Stimulated activated CD8-positive, alpha-beta memory T cell treated with anti-CD3 and anti-CD28 coated beads, Interleukin-4, amount 100 ng/mL, for 4 hours (primary cell): Measurements from ENCODE around the gene FOXD1.

Experiments used
- DNase-seq, 2 donors: peaks; one replicate each; pipeline ENCODE4 v3.0.0-alpha.2; 2020; ENCODE audit warnings: low read depth in 2 of 2, low spot score in 1 of 2

Gene FOXD1

GRCh38 chr5:73441378-73441777 lies 7.2 kb downstream of the FOXD1 start:
- no peak for DNase-seq

- no peak for DNase-seq
Observed at GRCh38 chr5:73440262-73440661, 8.3 kb downstream of the FOXD1 start.

- DNase-seq = no peak
Observed at GRCh38 chr5:73438645-73439470, 9.7 kb downstream of the FOXD1 start.

GRCh38 chr5:73437777-73438644 lies 10.6 kb downstream of the FOXD1 start:
- no peak for DNase-seq

- DNase-seq = no peak
Observed at GRCh38 chr5:73437101-73437776, 11.3 kb downstream of the FOXD1 start.

- no peak for DNase-seq
Observed at GRCh38 chr5:73436535-73437100, 12.0 kb downstream of the FOXD1 start.

GRCh38 chr5:73435759-73436534 lies 12.6 kb downstream of the FOXD1 start:
- no peak for DNase-seq

- no peak for DNase-seq
Observed at GRCh38 chr5:73434907-73435306, 13.7 kb downstream of the FOXD1 start.

- no peak for DNase-seq
Observed at GRCh38 chr5:73434461-73434860, 14.1 kb downstream of the FOXD1 start.

- DNase-seq = no peak
Observed at GRCh38 chr5:73433982-73434342, 14.6 kb downstream of the FOXD1 start.

GRCh38 chr5:73433272-73433981 lies 15.2 kb downstream of the FOXD1 start:
- no peak for DNase-seq

- DNase-seq = no peak
Observed at GRCh38 chr5:73431204-73431851, 17.2 kb downstream of the FOXD1 start.

- no peak for DNase-seq
Observed at GRCh38 chr5:73426034-73426433, 22.5 kb downstream of the FOXD1 start.

GRCh38 chr5:73424556-73424977 lies 24.0 kb downstream of the FOXD1 start:
- DNase-seq = no peak

- DNase-seq = no peak
Observed at GRCh38 chr5:73422164-73422563, 26.4 kb downstream of the FOXD1 start.

- DNase-seq = no peak
Observed at GRCh38 chr5:73420666-73421065, 27.9 kb downstream of the FOXD1 start.

GRCh38 chr5:73419465-73420390 lies 28.8 kb downstream of the FOXD1 start:
- DNase-seq = no peak

GRCh38 chr5:73419117-73419464 lies 29.5 kb downstream of the FOXD1 start:
- no peak for DNase-seq
